Middle frontal gyrus (tissue), 1 donor: Measurements from ENCODE around the gene MTX2.
"Not testable (repeated sequence)": the region's sequence is repeated elsewhere in the genome, so short reads cannot be mapped to it uniquely, and the experiment has no call there.

Experiments
- DNase-seq: peaks from one replicate; pipeline ENCODE4 v3.0.0-alpha.2; 2015; ENCODE audit warnings: low spot score; ENCODE audit errors: extremely low spot score

MTX2 gene

GRCh38 chr2:176285321-176285720, 16.1 kb downstream of the MTX2 start:
- no peak for DNase-seq

DNA sequence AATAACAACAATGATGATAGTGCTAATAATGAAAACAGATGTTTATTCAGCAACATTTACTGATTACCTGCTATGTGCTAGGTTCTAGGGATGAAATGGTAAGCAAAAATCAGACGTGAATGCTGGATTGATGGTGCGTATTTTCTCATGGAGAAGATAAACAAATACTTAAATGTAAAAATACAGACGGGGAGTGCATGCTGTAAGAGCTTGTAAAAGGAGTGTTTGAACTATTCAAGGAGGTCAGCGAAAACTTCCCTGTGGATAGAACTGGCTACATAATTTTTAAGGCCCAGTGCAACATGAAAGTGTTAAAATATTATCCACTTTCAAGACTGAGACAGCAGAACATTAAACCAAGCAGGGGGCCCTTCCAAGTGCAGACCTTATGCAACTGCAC, 22.1 kb downstream of the MTX2 start:
- DNase-seq: no peak

GRCh38 chr2:176291809-176292283, 22.6 kb downstream of the MTX2 start:
- no peak for DNase-seq

DNA sequence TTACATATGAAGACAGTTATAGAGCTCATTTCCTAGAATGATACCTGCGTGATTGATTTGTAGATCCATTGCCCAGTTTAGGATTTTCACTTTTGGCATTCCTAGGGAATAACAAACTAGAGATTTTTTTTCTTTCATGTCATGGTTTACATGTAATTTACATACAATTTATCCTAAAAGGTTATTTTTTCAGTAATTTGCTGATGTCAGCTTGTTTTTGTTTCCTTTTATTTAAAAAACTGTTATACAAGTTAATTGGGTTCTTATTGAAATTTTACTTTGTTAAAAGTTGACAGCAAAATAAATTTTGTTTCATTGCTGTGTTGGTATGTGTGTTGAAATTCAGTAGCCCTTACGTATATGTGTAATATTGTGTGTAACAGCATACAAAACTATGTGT, 23.4 kb downstream of the MTX2 start:
- DNase-seq: no peak

DNA sequence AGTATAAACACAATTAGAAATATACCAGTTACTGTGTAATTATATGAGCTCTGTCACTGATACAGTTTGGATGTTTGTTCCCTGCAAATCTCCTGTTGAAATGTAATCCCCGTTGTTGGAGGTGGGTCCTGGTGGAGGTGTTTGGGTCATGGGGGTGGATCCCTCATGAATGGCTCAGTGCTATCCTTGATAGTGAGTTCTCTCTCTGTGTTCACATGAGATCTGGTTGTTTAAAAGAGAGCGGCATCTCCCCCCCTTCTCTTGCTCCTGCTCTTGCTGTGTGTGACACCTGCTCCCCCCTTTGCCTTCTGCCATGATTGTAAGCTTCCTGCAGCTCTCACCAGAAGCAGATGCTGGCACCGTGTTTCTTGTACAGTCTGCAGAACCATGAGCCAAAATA, 24.1 kb downstream of the MTX2 start:
- DNase-seq: no peak

- no peak for DNase-seq
These were observed 27.8 kb downstream of the MTX2 start for GRCh38 chr2:176297067-176297466.

- no peak for DNase-seq
These were observed 28.5 kb downstream of the MTX2 start for GRCh38 chr2:176297737-176298136.

GRCh38 chr2:176306020-176306419, 36.8 kb downstream of the MTX2 start:
- not testable (repeated sequence) for DNase-seq

- DNase-seq: no peak
These were observed 48.0 kb downstream of the MTX2 start for GRCh38 chr2:176317199-176317598.

GRCh38 chr2:176317623-176318065, 48.4 kb downstream of the MTX2 start:
- no peak for DNase-seq

- no peak for DNase-seq
These were observed 52.7 kb downstream of the MTX2 start for GRCh38 chr2:176321916-176322315.

DNA sequence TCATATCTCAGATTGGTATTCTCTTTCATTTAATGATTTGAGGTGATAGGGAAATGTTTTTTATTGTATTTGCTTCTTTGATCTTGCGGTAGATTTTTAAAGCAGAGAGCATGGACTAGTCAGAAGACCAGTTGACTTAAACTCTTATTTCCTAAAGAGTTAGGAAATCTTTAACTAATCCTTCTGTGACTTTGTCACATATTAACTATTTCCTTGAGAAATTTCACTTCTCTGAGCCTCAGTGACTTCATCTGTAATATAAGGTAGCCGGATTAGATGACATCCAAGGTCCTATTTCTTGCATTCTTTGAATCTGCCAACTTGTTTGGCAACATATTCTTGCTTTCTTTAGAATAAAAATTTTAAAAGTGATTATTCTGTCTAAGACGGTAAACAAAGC, 55.6 kb downstream of the MTX2 start:
- no peak for DNase-seq

- DNase-seq: no peak
These were observed 56.5 kb downstream of the MTX2 start for GRCh38 chr2:176325732-176326131.

DNA sequence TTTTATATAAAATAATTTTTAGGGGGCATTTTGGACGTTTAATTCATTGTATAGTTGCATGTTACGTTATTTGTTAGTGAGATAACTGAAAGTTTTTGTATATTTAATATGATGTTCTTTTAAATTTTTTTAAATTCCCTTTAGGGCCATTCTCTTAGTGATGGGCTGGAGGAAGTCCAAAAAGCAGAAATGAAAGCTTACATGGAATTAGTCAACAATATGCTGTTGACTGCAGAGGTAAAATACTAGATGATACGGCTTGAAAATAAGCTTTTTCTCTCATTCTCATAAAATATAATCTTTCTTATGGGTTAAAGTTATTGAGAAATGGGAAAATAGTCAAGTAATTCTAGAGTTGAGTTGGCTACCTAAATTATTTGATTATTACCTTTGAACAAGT, 58.9 kb downstream of the MTX2 start:
- DNase-seq: no peak

DNA sequence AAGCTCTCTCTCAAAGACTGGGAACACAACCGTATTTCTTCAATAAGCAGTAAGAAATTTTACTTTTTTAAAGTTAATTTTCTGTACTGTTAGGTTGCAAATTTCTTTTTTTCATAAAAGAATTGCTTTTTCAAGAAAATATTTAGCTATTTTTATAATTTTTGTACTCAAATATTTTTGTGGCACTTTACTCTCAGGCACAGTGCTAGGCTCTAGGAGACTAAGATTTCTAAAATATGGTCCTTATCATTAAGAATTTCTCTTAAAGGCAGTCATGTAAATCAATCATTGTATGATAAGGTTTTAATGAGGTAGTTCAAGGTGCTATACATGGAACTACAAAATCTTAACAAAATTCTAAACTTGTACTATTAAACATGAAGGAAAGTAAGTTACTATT, 61.4 kb downstream of the MTX2 start:
- no peak for DNase-seq

GRCh38 chr2:176331646-176332045, 62.4 kb downstream of the MTX2 start:
- DNase-seq: no peak

GRCh38 chr2:176334729-176335128, 65.5 kb downstream of the MTX2 start:
- DNase-seq: no peak

DNA sequence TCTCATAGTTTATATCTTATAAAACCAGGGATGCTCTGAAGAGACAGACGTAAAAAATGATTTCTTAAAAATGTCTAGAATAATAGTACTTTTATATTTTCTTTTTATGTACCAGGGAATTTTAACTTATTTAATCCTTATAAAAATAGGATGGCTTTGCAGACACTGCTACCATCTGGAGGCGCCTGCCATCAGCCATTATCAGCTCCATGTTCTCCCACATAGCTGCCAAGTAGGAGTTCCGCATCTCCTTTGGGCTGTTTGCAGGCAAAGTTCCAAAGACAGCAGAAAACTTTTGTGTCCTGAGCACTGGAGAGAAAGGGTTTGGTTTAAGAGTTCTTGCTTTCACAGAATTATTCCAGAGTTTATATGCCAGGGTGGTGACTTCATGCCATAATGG, 69.2 kb downstream of the MTX2 start:
- no peak for DNase-seq

DNA sequence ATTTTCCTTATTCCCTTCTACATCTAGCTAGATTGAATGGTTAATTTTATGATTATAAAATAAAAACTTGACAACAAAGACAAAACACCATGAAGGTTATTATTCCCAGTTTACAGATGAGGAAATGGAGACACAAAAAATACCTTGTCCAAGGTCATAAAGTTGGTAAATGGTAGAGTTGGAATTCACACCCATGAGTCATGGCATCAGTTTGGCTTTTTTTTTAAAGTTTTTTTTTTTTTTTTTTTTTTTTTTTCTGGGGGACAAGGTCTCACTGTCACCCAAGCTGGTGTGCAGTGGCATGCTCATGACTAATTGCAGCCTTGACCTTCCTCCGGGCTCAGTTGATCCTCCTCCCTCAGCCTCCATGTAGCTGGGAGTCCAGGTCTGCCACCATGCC, 70.0 kb downstream of the MTX2 start:
- DNase-seq: no peak

GRCh38 chr2:176356251-176356650, 87.0 kb downstream of the MTX2 start:
- DNase-seq: no peak

- no peak for DNase-seq
These were observed 95.2 kb downstream of the MTX2 start for GRCh38 chr2:176364273-176364977.

- DNase-seq: no peak
These were observed 99.1 kb downstream of the MTX2 start for GRCh38 chr2:176368349-176368748.

- no peak for DNase-seq
These were observed 101.4 kb downstream of the MTX2 start for GRCh38 chr2:176370467-176371171.
